K562 (cell line): ENCODE results near the gene PAFAH1B1. TPM values are rescaled to one million over a fixed set of nuclear protein-coding genes. Genes with fewer than 3 reads are reported as not detected.

Experiments
- ATAC-seq: fragments of 200-7000 bp; cut with Tn5 transposase; 3 replicates; pipeline ENCODE4 v1.9.1; 2020; ENCODE audit warnings: moderate library complexity
- BruUV-seq: library from RNA; stranded (reverse); fragments of 400-500 nt; replicated peaks from 2 replicates; lab custom pipeline; 2021; lab: Mats Ljungman, UMichigan
- CTCF ChIA-PET: fragments of 300-600 bp; formaldehyde crosslinking; extraction: SDS; loops from one replicate; lab custom pipeline; 2021; ENCODE audit warnings: low intra/inter-chr PET ratio; lab: Yijun Ruan, JAX
- POLR2A ChIA-PET: fragments of 300-600, 350-650 bp; sonication (Branson Sonifier 250); formaldehyde crosslinking; extraction: SDS; loops from one replicate; lab custom pipeline; 2021; ENCODE audit warnings: antibody characterized with exemption, inconsistent platforms; lab: Yijun Ruan, JAX
- DNase-seq, 4 experiments: peaks; one replicate each; pipeline versions ENCODE4 v3.0.0 to v3.0.0-alpha.2; 2011 to 2018; ENCODE audit warnings: low spot score in 3 of 4, mixed read lengths in 3 of 4; ENCODE audit errors: extremely low read depth in 1 of 4
- FAIRE-seq: peaks from 2 replicates; lab custom pipeline; 2011; peaks lifted over from hg19 to GRCh38; lab: Jason Lieb, UNC
- H2AFZ ChIP-seq: 2 replicates; pipeline ENCODE4 v1.6.0; 2011; ENCODE audit warnings: low read depth, low read length, control low read depth, inconsistent platforms
- H3K27ac ChIP-seq: fragments of 200-600 bp; 3 replicates; pipeline ENCODE4 v1.8.0; 2011; ENCODE audit warnings: low read depth, mild to moderate bottlenecking, control low read depth, inconsistent platforms, low read length, moderate library complexity, mixed read lengths; ENCODE audit errors: extremely low read depth
- H3K27me3 ChIP-seq, 2 experiments: fragments of 300-600 bp in 1 of 2; 2 replicates in 1 of 2; 3 replicates in 1 of 2; pipeline versions ENCODE4 v1.6.0 to v1.8.0; 2011; ENCODE audit warnings: inconsistent platforms in 2 of 2, low read length in 2 of 2, mild to moderate bottlenecking in 1 of 2, mixed read lengths in 1 of 2, moderate library complexity in 1 of 2; ENCODE audit not compliant: control insufficient read depth in 2 of 2, insufficient read depth in 2 of 2
- H3K36me3 ChIP-seq: fragments of 300-600 bp; 3 replicates; pipeline ENCODE4 v1.8.0; 2011; ENCODE audit warnings: mild to moderate bottlenecking, low read length, inconsistent platforms; ENCODE audit not compliant: control insufficient read depth, insufficient read depth
- H3K4me1 ChIP-seq, 2 experiments: fragments of 200-600 bp in 1 of 2; replicated peaks in 1 of 2; 2 replicates in 1 of 2; 3 replicates in 1 of 2; pipeline versions ENCODE4 v1.5.1 to v1.8.0; 2011; ENCODE audit warnings: inconsistent platforms in 2 of 2, low read length in 2 of 2, mild to moderate bottlenecking in 1 of 2, mixed read lengths in 1 of 2, moderate library complexity in 1 of 2; ENCODE audit not compliant: control insufficient read depth in 2 of 2, insufficient read depth in 2 of 2
- H3K4me2 ChIP-seq: 2 replicates; pipeline ENCODE4 v1.6.1; 2011; ENCODE audit warnings: low read length, control low read depth, inconsistent platforms, mixed read lengths; ENCODE audit not compliant: insufficient read depth
- H3K4me3 ChIP-seq: fragments of 200-600 bp; sonication (generic), shearing (Covaris generic); 2 replicates; pipeline ENCODE4 v1.5.1; 2016; ENCODE audit warnings: control low read depth, inconsistent platforms
- H3K79me2 ChIP-seq: fragments of 200-600 bp; 3 replicates; pipeline ENCODE4 v1.8.0; 2011; ENCODE audit warnings: low read length, inconsistent platforms; ENCODE audit not compliant: control insufficient read depth, insufficient read depth
- H3K9ac ChIP-seq, 2 experiments: 2 replicates each; pipeline versions ENCODE4 v1.6.0 to v1.6.1; 2011; ENCODE audit warnings: low read depth in 2 of 2, low read length in 2 of 2, control low read depth in 1 of 2, inconsistent platforms in 1 of 2, mild to moderate bottlenecking in 1 of 2, mixed read lengths in 1 of 2; ENCODE audit not compliant: insufficient read depth in 1 of 2
- H3K9me1 ChIP-seq: one replicate; pipeline ENCODE4 v1.6.0; 2011; ENCODE audit warnings: inconsistent platforms, mild to moderate bottlenecking, low read length, moderate library complexity; ENCODE audit not compliant: control insufficient read depth, insufficient read depth
- H3K9me3 ChIP-seq: replicated peaks from 2 replicates; pipeline ENCODE4 v1.5.1; 2011; ENCODE audit warnings: low read depth, low read length, inconsistent platforms; ENCODE audit not compliant: control insufficient read depth, insufficient read depth
- H4K20me1 ChIP-seq: replicated peaks from 2 replicates; pipeline ENCODE4 v1.6.1; 2011; ENCODE audit warnings: low read length, inconsistent platforms, mixed read lengths; ENCODE audit not compliant: control insufficient read depth, insufficient read depth
- CBFA2T3 ChIP-seq: fragments of 450-650 bp; IDR thresholded peaks from 2 replicates; pipeline ENCODE4 v1.6.1; 2017
- CREB1 ChIP-seq, 2 experiments: sonication (generic) in 1 of 2; formaldehyde crosslinking in 1 of 2; IDR thresholded peaks; 2 replicates each; pipeline versions ENCODE4 v1.6.1 to v1.8.0; 2012 to 2022; ENCODE audit warnings: inconsistent platforms in 1 of 2, mild to moderate bottlenecking in 1 of 2, missing genetic modification reagents in 1 of 2, moderate library complexity in 1 of 2
- ERF ChIP-seq: fragments of 450-650 bp; formaldehyde crosslinking; IDR thresholded peaks from 2 replicates; pipeline ENCODE4 v1.4.0; 2020; ENCODE audit warnings: mild to moderate bottlenecking, mixed read lengths
- EWSR1 ChIP-seq: fragments of 450-650 bp; IDR thresholded peaks from 2 replicates; pipeline ENCODE4 v1.6.1; 2018; ENCODE audit warnings: borderline replicate concordance, mild to moderate bottlenecking, low read depth, moderate library complexity; ENCODE audit not compliant: partially characterized antibody
- GATA2 ChIP-seq: sonication (generic); formaldehyde crosslinking; IDR thresholded peaks from 2 replicates; pipeline ENCODE4 v1.4.0; 2020; ENCODE audit warnings: mild to moderate bottlenecking, missing genetic modification reagents
- GATAD2B ChIP-seq: fragments of 450-650 bp; IDR thresholded peaks from 2 replicates; pipeline ENCODE4 v1.6.1; 2017; ENCODE audit warnings: mild to moderate bottlenecking, borderline replicate concordance
- POU5F1 ChIP-seq: fragments of 150-350 bp; IDR thresholded peaks from 2 replicates; pipeline ENCODE4 v1.6.1; 2014; ENCODE audit warnings: borderline replicate concordance, low read length, low read depth, mild to moderate bottlenecking; ENCODE audit not compliant: partially characterized antibody
- SMAD2 ChIP-seq: fragments of 150-350 bp; IDR thresholded peaks from 2 replicates; pipeline ENCODE4 v1.6.1; 2014; ENCODE audit warnings: low read depth, mild to moderate bottlenecking, low read length
- SMARCC2 ChIP-seq: fragments of 450-650 bp; IDR thresholded peaks from 2 replicates; pipeline ENCODE4 v1.6.1; 2017; ENCODE audit warnings: antibody characterized with exemption, moderate library complexity, mild to moderate bottlenecking, low read depth
- SNIP1 ChIP-seq: fragments of 450-650 bp; IDR thresholded peaks from 2 replicates; pipeline ENCODE4 v1.7.1; 2017; ENCODE audit warnings: low read depth, mild to moderate bottlenecking
- ZNF444 ChIP-seq: fragments of 250-450 bp; sonication (Bioruptor Pico); IDR thresholded peaks from 2 replicates; pipeline ENCODE4 v1.4.0; 2020; ENCODE audit warnings: mild to moderate bottlenecking, moderate library complexity
- WGBS: fragments of 100-300 bp; shearing (Covaris generic); methylation state at CpG from one replicate; pipeline ENCODE4 v1.1.6; 2016; ENCODE audit warnings: low coverage, mixed read lengths; ENCODE audit not compliant: insufficient coverage; ENCODE audit errors: missing lambda C conversion rate; 5-methylcytosine and 5-hydroxymethylcytosine counted together
- in situ Hi-C: fragments of 300-500 bp; cut with MboI; formaldehyde crosslinking; loops from 4 replicates; pipeline ENCODE4 v1.15.0; 2018; ENCODE audit warnings: inconsistent platforms, mixed read lengths
- intact Hi-C: fragments of 100-400 bp; cut with micrococcal nuclease; formaldehyde crosslinking; loops from 2 replicates; pipeline ENCODE4 v1.14.2; 2022
- polyA plus RNA-seq, 8 experiments: library from polyadenylated mRNA; depleted of rRNA in 4 of 8; stranded (reverse) in 5 of 8; unstranded in 3 of 8; fragments of >200 nt; fragmentation: Nextera tagmentation in 2 of 8; fragmentation: Illumina TruSeq in 1 of 8; extraction: Ambion mirVana in 2 of 8; extraction: Trizol in 1 of 8; gene quantifications; 2 replicates each; pipeline versions ENCODE4 v1.2.1 to v1.2.3, GENCODE V29; 2011 to 2014; ENCODE audit warnings: inconsistent platforms in 1 of 8, missing spikeins in 1 of 8
- total RNA-seq, 7 experiments: library from RNA; depleted of rRNA in 6 of 7; stranded (reverse); fragments of >200 nt in 6 of 7; fragmentation: Illumina TruSeq in 2 of 7; extraction: Trizol in 2 of 7; gene quantifications; 2 replicates each; pipeline versions ENCODE4 v1.2.1 to v1.2.3, GENCODE V29; 2011 to 2021; ENCODE audit warnings: low replicate concordance in 1 of 7
- TF ChIP-seq, protein P1 (sequence below): fragments of 450-650 bp; formaldehyde crosslinking; IDR thresholded peaks from 2 replicates; pipeline ENCODE4 v1.4.0; 2022; ENCODE audit warnings: missing genetic modification characterization
- TF ChIP-seq, protein P2 (sequence below): fragments of 250-450 bp; sonication (Bioruptor Pico); IDR thresholded peaks from 2 replicates; pipeline ENCODE4 v1.5.0; 2021; ENCODE audit warnings: mild to moderate bottlenecking, borderline replicate concordance
- TF ChIP-seq, protein P3 (sequence below): sonication (generic); formaldehyde crosslinking; IDR thresholded peaks from 2 replicates; pipeline ENCODE4 v1.4.0; 2020; ENCODE audit warnings: mild to moderate bottlenecking, missing genetic modification reagents

PAFAH1B1 gene
- total and polyA plus RNA-seq, 9 of the 15 experiments (the other 6 are each of a cell fraction or from before 2014, with no cell fraction given) = 23.3 to 66.4 (median 40.2) TPM

- no peaks in the 10 kb centered on the region for H3K27me3 ChIP-seq
- DNase-seq (no peak), ATAC-seq (no peak), FAIRE-seq (no peak)
- WGBS = 83% methylated on average over 9 of the region's 9 CpGs
- H3K4me3 ChIP-seq = no peak overlapping the region
- H3K79me2 ChIP-seq = peaks cover 40% of the 10 kb centered on the region
- in situ Hi-C loops = no loop called here
- TF ChIP-seq GATAD2B (no peak), GATA2 (CRISPR knock-in tag) (no peak), POU5F1 (no peak), EWSR1 (no peak), SMARCC2 (no peak), CREB1 (IDR thresholded peaks at IDR 0.05) (no peak), CREB1 (CRISPR knock-in tag; IDR thresholded peaks at IDR 0.05) (no peak), SMAD2 (no peak), SNIP1 (no peak), ERF (no peak), CBFA2T3 (no peak), ZNF444 (no peak)
- TF ChIP-seq, protein P1, sequence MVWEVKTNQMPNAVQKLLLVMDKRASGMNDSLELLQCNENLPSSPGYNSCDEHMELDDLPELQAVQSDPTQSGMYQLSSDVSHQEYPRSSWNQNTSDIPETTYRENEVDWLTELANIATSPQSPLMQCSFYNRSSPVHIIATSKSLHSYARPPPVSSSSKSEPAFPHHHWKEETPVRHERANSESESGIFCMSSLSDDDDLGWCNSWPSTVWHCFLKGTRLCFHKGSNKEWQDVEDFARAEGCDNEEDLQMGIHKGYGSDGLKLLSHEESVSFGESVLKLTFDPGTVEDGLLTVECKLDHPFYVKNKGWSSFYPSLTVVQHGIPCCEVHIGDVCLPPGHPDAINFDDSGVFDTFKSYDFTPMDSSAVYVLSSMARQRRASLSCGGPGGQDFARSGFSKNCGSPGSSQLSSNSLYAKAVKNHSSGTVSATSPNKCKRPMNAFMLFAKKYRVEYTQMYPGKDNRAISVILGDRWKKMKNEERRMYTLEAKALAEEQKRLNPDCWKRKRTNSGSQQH (CRISPR knock-in tag) = no peak
- TF ChIP-seq, protein P2, sequence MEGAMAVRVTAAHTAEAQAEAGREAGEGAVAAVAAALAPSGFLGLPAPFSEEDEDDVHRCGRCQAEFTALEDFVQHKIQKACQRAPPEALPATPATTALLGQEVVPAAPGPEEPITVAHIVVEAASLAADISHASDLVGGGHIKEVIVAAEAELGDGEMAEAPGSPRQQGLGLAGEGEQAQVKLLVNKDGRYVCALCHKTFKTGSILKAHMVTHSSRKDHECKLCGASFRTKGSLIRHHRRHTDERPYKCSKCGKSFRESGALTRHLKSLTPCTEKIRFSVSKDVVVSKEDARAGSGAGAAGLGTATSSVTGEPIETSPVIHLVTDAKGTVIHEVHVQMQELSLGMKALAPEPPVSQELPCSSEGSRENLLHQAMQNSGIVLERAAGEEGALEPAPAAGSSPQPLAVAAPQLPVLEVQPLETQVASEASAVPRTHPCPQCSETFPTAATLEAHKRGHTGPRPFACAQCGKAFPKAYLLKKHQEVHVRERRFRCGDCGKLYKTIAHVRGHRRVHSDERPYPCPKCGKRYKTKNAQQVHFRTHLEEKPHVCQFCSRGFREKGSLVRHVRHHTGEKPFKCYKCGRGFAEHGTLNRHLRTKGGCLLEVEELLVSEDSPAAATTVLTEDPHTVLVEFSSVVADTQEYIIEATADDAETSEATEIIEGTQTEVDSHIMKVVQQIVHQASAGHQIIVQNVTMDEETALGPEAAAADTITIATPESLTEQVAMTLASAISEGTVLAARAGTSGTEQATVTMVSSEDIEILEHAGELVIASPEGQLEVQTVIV (CRISPR knock-in tag) = no peak
- TF ChIP-seq, protein P3, sequence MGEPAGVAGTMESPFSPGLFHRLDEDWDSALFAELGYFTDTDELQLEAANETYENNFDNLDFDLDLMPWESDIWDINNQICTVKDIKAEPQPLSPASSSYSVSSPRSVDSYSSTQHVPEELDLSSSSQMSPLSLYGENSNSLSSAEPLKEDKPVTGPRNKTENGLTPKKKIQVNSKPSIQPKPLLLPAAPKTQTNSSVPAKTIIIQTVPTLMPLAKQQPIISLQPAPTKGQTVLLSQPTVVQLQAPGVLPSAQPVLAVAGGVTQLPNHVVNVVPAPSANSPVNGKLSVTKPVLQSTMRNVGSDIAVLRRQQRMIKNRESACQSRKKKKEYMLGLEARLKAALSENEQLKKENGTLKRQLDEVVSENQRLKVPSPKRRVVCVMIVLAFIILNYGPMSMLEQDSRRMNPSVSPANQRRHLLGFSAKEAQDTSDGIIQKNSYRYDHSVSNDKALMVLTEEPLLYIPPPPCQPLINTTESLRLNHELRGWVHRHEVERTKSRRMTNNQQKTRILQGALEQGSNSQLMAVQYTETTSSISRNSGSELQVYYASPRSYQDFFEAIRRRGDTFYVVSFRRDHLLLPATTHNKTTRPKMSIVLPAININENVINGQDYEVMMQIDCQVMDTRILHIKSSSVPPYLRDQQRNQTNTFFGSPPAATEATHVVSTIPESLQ (CRISPR knock-in tag) = no peak
- no peak overlapping the region for H2AFZ ChIP-seq
- H3K27ac ChIP-seq = no peak overlapping the region
- peaks cover 10% of the 10 kb centered on the region; the same call in 1 of the 3 replicates for H3K36me3 ChIP-seq
- peaks cover 29 to 39% of the 10 kb centered on the region in 2 experiments; a peak in 4 of 5 replicates for H3K4me1 ChIP-seq
- intact Hi-C loops = no loop called here
- no peaks in the 10 kb centered on the region for H3K9me1 ChIP-seq
- ChIA-PET CTCF (no interaction called here), POLR2A (interaction anchor here (0.6 to 1.1 kb wide), 2 partner anchors 8 to 322 kb away, joined by 3 to 4 read pairs; no protein-coding TSS in a partner anchor)
- H3K4me2 ChIP-seq = no peak overlapping the region
- no peaks in the 10 kb centered on the region for H3K9me3 ChIP-seq
- peaks cover 8% of the 10 kb centered on the region for H4K20me1 ChIP-seq
- no peak overlapping the region for H3K9ac ChIP-seq
- no TSS peak for BruUV-seq
Observed at GRCh38 chr17:2713881-2714280, 120.4 kb downstream of the PAFAH1B1 start.
